ENCODE measurements around the gene EEFSEC. TPM values are rescaled to one million over a fixed set of nuclear protein-coding genes. Genes with fewer than 3 reads are reported as not detected.

The EEFSEC gene
- total RNA-seq, 4 donors from 2014 or later, result 11.7 to 23.0 (median 14.9) TPM

GRCh38 chr3:128434524-128434923 is 281.2 kb downstream of the EEFSEC start:
- TF ChIP-seq CTCF (IDR thresholded peaks at IDR 0.05), result no peak
- DNase-seq (ENCODE audit: low spot score) (no peak), ATAC-seq (ENCODE audit: low FRiP score) (no peak)

GRCh38 chr3:128435058-128435457 is 281.8 kb downstream of the EEFSEC start:
- ATAC-seq (ENCODE audit: low FRiP score) (no peak), DNase-seq (ENCODE audit: low spot score) (no peak)

GRCh38 chr3:128435561-128435960 is 282.3 kb downstream of the EEFSEC start:
- ATAC-seq (ENCODE audit: low FRiP score), result no peak
- no peak for DNase-seq (ENCODE audit: low spot score)
- TF ChIP-seq CTCF (IDR thresholded peaks at IDR 0.05), result no peak

More at GRCh38 chr3:128435058-128435457, 281.8 kb downstream of the EEFSEC start:
- no peak for TF ChIP-seq CTCF (IDR thresholded peaks at IDR 0.05)

- DNase-seq (ENCODE audit: low spot score) (no peak), ATAC-seq (ENCODE audit: low FRiP score) (no peak)
- TF ChIP-seq CTCF (IDR thresholded peaks at IDR 0.05), result no peak
Measured at GRCh38 chr3:128436214-128436613, 282.9 kb downstream of the EEFSEC start.

- ATAC-seq (ENCODE audit: low FRiP score), result no peak
- TF ChIP-seq CTCF (IDR thresholded peaks at IDR 0.05), result no peak
- no peak for DNase-seq (ENCODE audit: low spot score)
Measured at GRCh38 chr3:128438488-128439072, 285.3 kb downstream of the EEFSEC start.

GRCh38 chr3:128439226-128439625 is 285.9 kb downstream of the EEFSEC start:
- TF ChIP-seq CTCF (IDR thresholded peaks at IDR 0.05), result no peak
- ATAC-seq (ENCODE audit: low FRiP score), result peak; percentile 29
- no peak for DNase-seq (ENCODE audit: low spot score)

GRCh38 chr3:128442070-128442469 is 288.8 kb downstream of the EEFSEC start:
- TF ChIP-seq CTCF (IDR thresholded peaks at IDR 0.05), result no peak
- no peak for DNase-seq (ENCODE audit: low spot score)
- no peak for ATAC-seq (ENCODE audit: low FRiP score)
